Measurements from ENCODE around the gene VAT1.

DNA sequence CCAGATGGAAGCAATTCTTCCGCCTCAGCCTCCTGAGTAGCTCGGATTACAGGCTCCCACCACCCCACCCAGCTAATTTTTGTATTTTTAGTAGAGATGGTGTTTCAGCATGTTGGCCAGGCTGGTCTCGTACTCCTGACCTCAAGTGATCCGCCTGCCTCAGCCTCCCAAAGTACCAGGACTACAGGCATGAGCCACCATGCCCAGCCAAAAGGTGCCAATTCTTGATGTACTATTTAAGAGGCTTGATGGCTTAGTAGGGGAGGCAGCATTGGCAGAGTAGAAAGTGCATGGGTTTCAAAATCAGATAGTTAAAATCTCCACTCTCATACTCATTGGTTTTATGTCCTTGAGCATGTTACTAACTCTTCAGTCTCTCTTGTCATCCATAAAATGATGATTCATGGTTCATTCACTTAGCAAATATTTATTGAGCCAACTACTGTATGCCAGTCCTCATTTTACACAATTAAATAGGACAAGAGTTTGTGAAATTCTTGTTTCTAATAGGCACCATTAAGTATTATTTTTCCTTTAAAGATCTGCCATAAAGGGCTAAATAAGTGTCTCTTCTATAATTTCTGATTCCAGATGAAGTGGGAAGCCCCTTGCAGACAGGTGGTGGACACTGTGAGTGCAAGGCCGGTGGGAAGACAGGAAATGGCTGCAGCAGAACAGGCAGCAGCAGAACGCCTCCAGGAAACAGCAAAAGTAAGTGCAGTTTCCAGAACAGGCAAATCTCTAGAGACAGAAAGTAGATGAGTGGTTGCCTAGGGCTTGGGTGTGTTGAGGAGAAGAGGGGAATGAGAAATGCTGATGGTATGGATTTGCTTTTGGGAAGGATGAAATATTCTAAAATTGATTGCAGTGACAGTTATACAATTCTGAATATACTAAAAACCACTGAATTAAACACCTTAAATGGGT lies 32.2 kb downstream of the VAT1 start:
- TF ChIP-seq EP300 (IDR thresholded peaks at IDR 0.05; ENCODE audit: borderline replicate concordance in 1 of 2, low read depth in 1 of 2, low read length in 1 of 2): no peak
- TF ChIP-seq, protein P1, sequence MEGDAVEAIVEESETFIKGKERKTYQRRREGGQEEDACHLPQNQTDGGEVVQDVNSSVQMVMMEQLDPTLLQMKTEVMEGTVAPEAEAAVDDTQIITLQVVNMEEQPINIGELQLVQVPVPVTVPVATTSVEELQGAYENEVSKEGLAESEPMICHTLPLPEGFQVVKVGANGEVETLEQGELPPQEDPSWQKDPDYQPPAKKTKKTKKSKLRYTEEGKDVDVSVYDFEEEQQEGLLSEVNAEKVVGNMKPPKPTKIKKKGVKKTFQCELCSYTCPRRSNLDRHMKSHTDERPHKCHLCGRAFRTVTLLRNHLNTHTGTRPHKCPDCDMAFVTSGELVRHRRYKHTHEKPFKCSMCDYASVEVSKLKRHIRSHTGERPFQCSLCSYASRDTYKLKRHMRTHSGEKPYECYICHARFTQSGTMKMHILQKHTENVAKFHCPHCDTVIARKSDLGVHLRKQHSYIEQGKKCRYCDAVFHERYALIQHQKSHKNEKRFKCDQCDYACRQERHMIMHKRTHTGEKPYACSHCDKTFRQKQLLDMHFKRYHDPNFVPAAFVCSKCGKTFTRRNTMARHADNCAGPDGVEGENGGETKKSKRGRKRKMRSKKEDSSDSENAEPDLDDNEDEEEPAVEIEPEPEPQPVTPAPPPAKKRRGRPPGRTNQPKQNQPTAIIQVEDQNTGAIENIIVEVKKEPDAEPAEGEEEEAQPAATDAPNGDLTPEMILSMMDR (IDR thresholded peaks at IDR 0.05): no peak
- TF ChIP-seq POLR2AphosphoS5 (IDR thresholded peaks at IDR 0.05; ENCODE audit: low read depth, low read length): no peak
- TF ChIP-seq, protein P2, sequence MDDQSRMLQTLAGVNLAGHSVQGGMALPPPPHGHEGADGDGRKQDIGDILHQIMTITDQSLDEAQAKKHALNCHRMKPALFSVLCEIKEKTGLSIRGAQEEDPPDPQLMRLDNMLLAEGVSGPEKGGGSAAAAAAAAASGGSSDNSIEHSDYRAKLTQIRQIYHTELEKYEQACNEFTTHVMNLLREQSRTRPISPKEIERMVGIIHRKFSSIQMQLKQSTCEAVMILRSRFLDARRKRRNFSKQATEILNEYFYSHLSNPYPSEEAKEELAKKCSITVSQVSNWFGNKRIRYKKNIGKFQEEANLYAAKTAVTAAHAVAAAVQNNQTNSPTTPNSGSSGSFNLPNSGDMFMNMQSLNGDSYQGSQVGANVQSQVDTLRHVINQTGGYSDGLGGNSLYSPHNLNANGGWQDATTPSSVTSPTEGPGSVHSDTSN (IDR thresholded peaks at IDR 0.05): no peak
- TF ChIP-seq, protein P3, sequence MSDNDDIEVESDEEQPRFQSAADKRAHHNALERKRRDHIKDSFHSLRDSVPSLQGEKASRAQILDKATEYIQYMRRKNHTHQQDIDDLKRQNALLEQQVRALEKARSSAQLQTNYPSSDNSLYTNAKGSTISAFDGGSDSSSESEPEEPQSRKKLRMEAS (IDR thresholded peaks at IDR 0.05; ENCODE audit: low read depth): no peak
- no peak for TF ChIP-seq TEAD4 (IDR thresholded peaks at IDR 0.05; ENCODE audit: borderline replicate concordance, insufficient read depth)
- no peak for TF ChIP-seq YY1 (IDR thresholded peaks at IDR 0.05; ENCODE audit: low read depth)
- TF ChIP-seq EZH2phosphoT487 (IDR thresholded peaks at IDR 0.05; ENCODE audit: borderline replicate concordance, low read depth): no peak

All from SK-N-SH (cell line).